T-helper 22 cell (primary cell): Measurements from ENCODE around the gene PPP2R5E.
"Not testable (repeated sequence)": the region's sequence is repeated elsewhere in the genome, so short reads cannot be mapped to it uniquely, and the experiment has no call there.

ENCODE experiments used
- DNase-seq: peaks from one replicate; pipeline ENCODE4 v3.0.0-alpha.2; 2020; ENCODE audit warnings: low read depth

Gene PPP2R5E

GRCh38 chr14:63522511-63522910 lies 20.7 kb downstream of the PPP2R5E start:
- DNase-seq: not testable (repeated sequence)

DNA sequence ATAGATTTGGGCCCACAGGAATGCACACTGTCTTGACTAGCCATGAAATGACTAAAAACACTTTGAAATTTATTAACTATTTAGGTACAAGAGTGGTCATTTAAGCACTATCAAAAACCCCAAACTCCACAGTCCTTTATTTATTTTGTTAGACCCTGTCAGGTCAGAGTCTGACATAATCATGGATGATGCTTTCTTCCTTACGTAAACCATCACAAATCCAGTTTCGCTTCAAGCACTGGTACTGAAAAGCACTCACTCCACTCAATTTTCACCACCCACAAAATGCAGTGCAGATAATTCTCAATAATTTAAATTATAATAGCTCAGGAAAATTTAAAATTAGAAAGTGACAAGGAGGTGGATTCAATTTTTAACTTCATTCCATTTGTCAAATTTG lies 25.8 kb downstream of the PPP2R5E start:
- DNase-seq: no peak

- no peak for DNase-seq
Measured at GRCh38 chr14:63515240-63515639, 27.9 kb downstream of the PPP2R5E start.

- no peak for DNase-seq
Measured at GRCh38 chr14:63513756-63514155, 29.4 kb downstream of the PPP2R5E start.

GRCh38 chr14:63512861-63513260 lies 30.3 kb downstream of the PPP2R5E start:
- no peak for DNase-seq

GRCh38 chr14:63510538-63510937 lies 32.6 kb downstream of the PPP2R5E start:
- DNase-seq: no peak

DNA sequence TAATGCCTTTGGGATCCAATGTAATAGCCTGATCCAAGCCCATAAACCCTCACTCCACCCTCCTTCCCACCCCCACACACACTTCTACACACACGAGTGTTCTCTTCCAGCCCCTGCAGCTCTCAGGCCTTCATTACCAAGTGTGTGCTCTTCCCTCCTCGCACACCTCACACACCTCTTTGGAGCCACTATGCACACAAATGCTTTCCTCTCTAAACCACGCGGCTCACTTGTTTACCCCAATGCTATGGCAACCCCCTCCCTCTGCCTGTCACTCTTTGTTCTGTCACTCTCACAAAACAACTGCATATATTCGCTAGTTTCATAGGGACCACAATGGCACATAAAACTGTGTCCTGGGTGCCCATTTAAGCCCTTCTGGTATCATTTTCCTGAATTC lies 35.1 kb downstream of the PPP2R5E start:
- no peak for DNase-seq

DNA sequence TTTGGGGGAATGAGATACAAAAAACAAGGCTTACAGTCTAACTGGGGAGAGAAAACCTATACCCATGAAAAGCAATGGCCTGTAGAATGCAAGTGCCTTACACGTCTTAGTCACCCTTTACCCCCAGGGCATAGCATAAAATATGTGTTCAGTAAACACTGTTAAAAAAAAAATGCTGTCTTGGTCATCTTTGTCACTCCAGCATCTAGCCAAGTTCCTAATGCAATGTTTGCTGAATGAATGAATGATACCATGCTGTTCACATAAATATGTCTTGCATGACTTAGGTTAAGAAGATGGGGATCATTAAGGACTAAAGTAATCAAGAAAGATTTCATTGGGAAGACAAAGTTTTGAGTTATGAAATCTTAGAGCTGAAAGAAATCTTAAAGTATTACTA lies 38.5 kb downstream of the PPP2R5E start:
- DNase-seq: no peak

DNA sequence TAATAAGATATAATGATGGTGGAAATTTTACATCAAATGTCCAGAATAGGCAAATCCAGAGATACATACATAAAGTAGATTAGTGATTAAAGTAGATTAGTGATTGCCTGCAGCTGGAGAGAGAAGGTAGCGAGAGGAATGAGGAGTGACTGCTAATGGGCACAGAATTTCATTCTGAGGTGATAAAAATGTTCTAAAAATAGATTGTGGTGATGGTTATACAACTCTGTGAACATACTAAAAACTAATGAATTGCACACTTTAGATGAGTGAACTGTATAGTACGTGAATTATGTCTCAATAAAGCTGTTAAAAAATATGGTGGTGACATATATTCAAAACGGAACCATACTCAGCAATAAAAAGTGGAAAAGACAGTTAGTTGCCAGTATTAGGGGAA lies 41.7 kb downstream of the PPP2R5E start:
- no peak for DNase-seq

DNA sequence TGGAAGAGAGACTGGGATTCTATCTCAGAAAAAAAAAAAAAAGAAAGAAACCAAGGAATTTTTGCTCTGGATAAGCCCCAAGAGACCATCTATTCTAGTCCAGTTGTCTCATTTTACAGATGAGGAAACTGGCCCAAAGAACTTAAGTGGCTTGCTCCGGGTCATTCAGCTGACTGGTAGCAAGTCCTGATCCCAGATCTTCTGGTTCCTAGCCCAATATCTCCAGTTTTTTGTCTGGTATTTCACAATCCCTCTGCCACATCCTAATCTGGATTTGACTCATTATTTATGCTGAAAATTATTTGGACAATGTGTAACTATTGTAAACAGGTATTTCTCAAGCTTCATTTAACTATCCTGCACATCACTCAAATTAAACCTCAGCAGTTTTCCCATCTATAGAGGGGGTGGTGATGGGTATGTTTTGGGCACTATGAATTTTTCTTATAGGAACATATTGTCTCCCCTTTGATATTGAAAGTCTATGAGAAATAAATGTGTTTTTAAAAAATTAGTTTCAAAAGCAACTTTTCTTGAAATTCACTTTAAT lies 43.4 kb downstream of the PPP2R5E start:
- DNase-seq: no peak

DNA sequence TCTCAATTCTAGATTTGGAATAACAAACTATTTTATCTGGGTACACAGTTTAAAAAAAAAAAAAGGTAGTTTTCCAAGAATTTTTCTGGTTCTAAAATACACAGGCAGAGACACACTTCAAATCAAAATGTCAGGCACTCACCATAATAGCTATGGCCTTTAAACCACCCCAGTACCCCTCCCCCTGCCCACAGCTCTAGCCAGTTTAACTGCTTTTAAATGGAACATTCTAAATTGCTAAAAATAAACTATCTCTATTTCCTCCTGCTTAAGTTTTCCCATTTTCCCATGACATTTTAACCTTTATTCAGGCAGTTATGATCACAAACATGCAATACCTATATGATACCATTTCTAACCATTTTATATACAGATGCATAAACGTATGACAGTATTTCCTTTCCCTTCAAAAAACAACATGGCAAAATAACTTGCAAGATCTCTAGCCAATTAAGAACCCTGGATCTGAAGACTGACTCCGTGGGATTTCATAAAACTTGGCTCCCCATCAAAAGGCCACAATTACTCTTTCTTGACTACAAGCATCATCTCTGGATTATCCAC lies 46.3 kb downstream of the PPP2R5E start:
- DNase-seq: no peak

DNA sequence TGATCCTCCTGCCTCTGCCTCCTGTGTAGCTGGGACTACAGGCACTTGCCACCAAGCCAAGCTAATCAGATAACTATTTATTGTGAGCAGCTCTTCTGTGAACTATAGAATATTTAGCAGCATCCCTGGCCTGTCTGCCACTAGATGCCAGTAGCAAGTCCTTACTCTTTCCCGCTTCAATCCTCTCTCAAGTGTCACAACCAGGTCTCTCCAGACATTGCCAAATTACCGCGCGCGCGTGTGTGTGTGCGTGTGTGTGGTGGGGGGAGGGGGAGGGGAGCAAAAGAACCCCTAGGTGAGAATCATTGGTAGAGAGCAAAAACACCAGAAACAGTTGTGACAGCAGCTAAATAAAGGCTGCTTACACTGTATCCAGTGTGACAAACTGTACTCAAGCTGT lies 49.9 kb downstream of the PPP2R5E start:
- no peak for DNase-seq

GRCh38 chr14:63492391-63492790 lies 50.8 kb downstream of the PPP2R5E start:
- DNase-seq: no peak

GRCh38 chr14:63487724-63488123 lies 55.5 kb downstream of the PPP2R5E start:
- no peak for DNase-seq

GRCh38 chr14:63486738-63487137 lies 56.4 kb downstream of the PPP2R5E start:
- no peak for DNase-seq

DNA sequence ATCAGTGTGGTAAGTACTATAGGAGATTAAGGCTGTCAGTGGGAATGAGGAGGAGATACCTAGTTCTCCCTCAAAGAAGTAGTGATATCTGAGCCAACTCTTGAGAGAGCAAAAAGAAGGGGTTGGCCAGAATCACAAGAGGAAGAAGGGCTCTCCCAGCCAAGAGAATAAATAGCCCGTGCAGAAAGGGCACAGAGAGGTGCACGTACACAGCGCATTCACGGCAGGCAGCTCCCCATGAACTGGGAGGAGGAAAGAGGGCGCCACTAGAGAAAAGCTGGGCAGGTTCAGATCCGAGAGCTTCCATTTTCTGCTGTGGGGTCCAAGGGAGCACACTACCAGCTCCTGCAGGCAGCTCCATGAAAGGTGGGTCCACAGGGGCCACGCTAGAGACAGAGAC lies 59.9 kb downstream of the PPP2R5E start:
- no peak for DNase-seq

DNA sequence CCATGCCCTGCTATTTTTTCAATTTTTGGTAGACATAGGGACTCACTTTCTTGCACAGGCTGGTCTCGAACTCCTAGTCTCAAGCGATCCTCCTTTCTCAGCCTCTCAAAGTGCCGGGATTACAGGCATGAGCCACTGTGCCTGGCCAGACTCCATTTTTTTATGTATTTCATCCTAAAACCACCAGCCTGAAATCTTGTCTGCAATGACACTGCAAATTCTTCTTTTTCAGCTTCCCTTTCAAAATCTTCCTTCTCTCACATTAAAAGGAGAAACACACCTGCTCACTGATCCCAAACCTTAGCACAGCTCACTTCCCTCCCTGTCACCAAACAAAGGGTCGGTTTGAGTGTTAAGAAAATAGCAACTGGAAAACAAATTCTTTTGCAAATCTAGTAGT lies 62.6 kb downstream of the PPP2R5E start:
- DNase-seq: no peak

GRCh38 chr14:63478437-63478852 lies 64.7 kb downstream of the PPP2R5E start:
- no peak for DNase-seq

DNA sequence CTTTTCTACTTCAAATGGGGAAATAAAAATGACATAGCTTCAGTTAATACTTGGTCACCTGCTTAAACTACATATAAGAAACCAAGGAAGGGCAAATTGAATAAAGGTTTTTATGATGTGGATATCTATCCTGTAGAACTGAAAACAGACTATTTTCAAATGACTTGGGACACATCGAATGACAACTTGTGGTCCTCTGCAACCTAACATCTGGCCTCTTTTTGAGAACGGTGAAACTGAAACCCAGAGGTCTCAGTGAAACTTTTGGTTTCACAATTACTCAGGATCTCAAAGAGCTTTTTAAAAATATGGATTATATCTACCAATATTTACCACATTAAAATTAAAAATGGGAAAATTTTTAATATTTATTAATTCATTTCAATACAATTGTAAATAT lies 65.2 kb downstream of the PPP2R5E start:
- no peak for DNase-seq

DNA sequence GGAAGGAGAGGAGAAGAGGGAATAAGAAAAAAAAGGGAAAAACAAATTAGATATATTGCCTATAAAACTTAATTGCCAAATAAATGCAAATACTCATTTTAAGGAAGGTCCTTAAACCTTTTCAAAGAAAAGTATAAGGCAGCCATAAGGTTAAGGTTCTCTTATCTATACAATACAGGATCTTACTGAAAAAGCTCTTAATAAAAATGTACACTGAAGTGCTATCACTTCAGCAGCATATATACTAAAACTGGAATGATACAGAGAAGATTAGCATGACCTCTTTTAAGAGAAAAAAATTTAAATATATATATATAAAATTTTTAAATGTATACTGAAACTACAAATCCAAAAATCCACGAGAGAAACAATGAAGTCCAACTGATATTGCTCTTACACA lies 65.6 kb downstream of the PPP2R5E start:
- DNase-seq: no peak

DNA sequence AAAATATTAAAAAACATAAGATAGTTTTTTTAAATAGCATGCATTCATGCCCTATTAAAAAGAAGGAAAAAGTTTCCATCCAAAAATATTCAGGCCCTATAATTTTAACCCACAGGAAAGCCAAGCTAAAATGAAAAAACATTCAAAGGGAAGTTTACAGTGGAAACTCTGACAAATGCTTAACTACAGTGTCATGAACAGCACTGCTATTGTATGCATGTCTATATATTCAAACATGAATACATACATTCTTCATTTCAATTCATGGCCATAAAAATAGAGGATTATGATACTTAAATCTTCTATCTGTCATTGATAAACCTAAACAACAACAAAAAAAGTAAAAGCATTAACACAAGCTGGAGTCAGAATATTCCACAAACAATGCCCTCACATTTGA lies 67.4 kb downstream of the PPP2R5E start:
- no peak for DNase-seq

DNA sequence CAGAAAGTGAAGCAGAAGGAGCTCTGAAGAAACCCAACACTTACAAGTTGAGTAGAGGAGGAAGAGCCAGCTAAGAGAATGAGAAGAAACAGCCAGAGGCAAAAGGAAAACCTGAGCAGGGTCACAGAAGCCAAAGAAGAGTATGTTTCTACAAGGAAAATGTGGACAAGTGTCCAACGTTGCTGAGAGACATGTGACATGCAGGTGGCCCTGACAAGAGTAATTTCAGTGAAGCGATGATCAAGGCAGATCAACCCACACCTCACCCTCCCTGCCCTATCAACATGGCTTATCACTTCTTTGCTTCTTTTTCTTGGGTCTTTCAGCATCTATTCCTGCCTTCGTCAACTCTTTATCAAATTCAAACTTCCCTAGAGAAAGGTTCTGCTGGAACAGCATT lies 68.3 kb downstream of the PPP2R5E start:
- DNase-seq: no peak

GRCh38 chr14:63474111-63474510 lies 69.1 kb downstream of the PPP2R5E start:
- no peak for DNase-seq

DNA sequence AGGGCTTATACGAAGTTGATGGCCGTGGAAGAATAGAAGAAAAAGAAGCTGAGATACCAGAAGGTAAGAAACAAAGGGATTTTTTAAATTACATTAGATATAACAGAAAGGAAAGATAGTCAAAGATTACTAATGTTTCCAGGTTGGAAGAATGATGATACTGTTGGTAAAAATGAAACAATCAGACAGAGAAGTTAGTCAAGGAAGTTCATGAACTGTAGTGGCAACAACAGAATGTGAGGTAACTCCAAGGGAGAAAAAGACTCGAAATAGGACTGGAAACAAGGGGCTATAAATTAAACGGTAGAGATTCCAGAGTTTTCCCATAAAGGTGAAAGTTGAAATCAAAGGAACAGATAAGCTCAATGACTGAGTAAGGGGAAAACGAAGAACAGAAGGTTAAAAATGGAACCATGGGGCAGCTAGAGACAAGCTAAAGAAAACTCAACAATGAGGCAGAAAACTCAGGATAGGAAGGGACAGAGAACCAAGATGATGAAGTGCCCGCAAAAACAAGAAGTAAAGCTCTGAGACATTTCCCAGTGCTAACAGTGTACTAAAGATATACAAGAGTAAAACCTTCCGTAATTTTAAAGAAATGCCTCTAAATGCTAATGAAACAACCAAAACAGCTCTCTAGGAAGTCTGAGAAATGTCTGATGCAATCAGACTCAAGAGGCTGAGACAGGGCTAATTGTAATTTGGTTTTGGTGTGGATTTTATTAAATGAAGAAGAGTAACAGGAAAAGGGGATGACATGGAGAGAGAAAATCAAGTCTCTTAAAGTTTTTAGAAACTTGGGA lies 70.0 kb downstream of the PPP2R5E start:
- no peak for DNase-seq
